GM19035 (cell line): ENCODE results near the gene IFIT5.
A peak's percentile ranks its signal among the peaks of the same experiment; 100 is the strongest.
"Not testable (repeated sequence)": the region's sequence is repeated elsewhere in the genome, so short reads cannot be mapped to it uniquely, and the experiment has no call there.

Experiments
- ATAC-seq: cut with Tn5 transposase; IDR thresholded peaks from one replicate; pipeline ENCODE4 v1.9.1; 2021; ENCODE audit not compliant: unreplicated experiment

Gene IFIT5

GRCh38 chr10:89414146-89414878, at the start of gene IFIT5:
TSS of gene IFIT5 (plus strand) at chr10:89414568. CDS start at chr10:89414799, 231 bp downstream.
- ATAC-seq, result peak; percentile 86

- peak; percentile 76 for ATAC-seq
Measured at GRCh38 chr10:89367529-89367928, 46.8 kb upstream of the IFIT5 start.

GRCh38 chr10:89368129-89368528, 46.2 kb upstream of the IFIT5 start:
- no peak for ATAC-seq

- ATAC-seq, result no peak
Measured at GRCh38 chr10:89369156-89370105, 44.9 kb upstream of the IFIT5 start.

- ATAC-seq, result no peak
Measured at GRCh38 chr10:89371079-89371478, 43.3 kb upstream of the IFIT5 start.

- no peak for ATAC-seq
Measured at GRCh38 chr10:89371987-89372386, 42.4 kb upstream of the IFIT5 start.

GRCh38 chr10:89373916-89374711, 40.3 kb upstream of the IFIT5 start:
- ATAC-seq, result no peak

GRCh38 chr10:89374713-89375141, 39.6 kb upstream of the IFIT5 start:
- ATAC-seq, result no peak

GRCh38 chr10:89377705-89378637, 36.4 kb upstream of the IFIT5 start, which contains the start of gene IFIT1B:
TSS of gene IFIT1B (plus strand) at chr10:89378056. CDS start at chr10:89378136, 80 bp downstream.
- no peak for ATAC-seq

- no peak for ATAC-seq
Measured at GRCh38 chr10:89379103-89379502, 35.3 kb upstream of the IFIT5 start.

- ATAC-seq, result no peak
Measured at GRCh38 chr10:89382757-89383156, 31.6 kb upstream of the IFIT5 start.

- ATAC-seq, result no peak
Measured at GRCh38 chr10:89384474-89385340, 29.7 kb upstream of the IFIT5 start.

GRCh38 chr10:89388806-89389205, 25.6 kb upstream of the IFIT5 start:
- no peak for ATAC-seq

GRCh38 chr10:89389254-89389653, 25.1 kb upstream of the IFIT5 start:
- no peak for ATAC-seq

- ATAC-seq, result no peak
Measured at GRCh38 chr10:89390476-89391225, 23.7 kb upstream of the IFIT5 start.

GRCh38 chr10:89391226-89391576, 23.2 kb upstream of the IFIT5 start:
- ATAC-seq, result not testable (repeated sequence)

GRCh38 chr10:89391907-89392756, 22.2 kb upstream of the IFIT5 start, which contains the start of gene IFIT1:
TSS of gene IFIT1 (plus strand) at chr10:89392623. CDS start at chr10:89392713, 90 bp downstream.
- ATAC-seq, result peak; percentile 84
